ENCODE measurements around the gene MTA3. TPM values are rescaled to one million over a fixed set of nuclear protein-coding genes. Genes with fewer than 3 reads are reported as not detected.

The MTA3 gene
- polyA plus RNA-seq, 1 donor from 2014 or later, result 11.2 TPM

GRCh38 chr2:42767080-42767898, 198.9 kb downstream of the MTA3 start:
- H3K4me3 ChIP-seq (ENCODE audit: low read length), result no peak overlapping the region
- H3K9me3 ChIP-seq (ENCODE audit: low read length), result no peaks in the 10 kb centered on the region
- no peak overlapping the region for H3K27ac ChIP-seq (ENCODE audit: low read length)
- H3F3A ChIP-seq (ENCODE audit: insufficient read depth, low read length, poor library complexity, severe bottlenecking), result no peaks in the 10 kb centered on the region
- no peak overlapping the region for H3K4me2 ChIP-seq (ENCODE audit: low read length)
- TF ChIP-seq MXI1 (conservative IDR thresholded peaks at IDR 0.05; ENCODE audit: poor library complexity, severe bottlenecking), result no peak
- no peak for TF ChIP-seq POLR2AphosphoS5 (IDR thresholded peaks at IDR 0.05)
- TF ChIP-seq SMC3 (conservative IDR thresholded peaks at IDR 0.05; ENCODE audit: poor library complexity), result no peak
- TF ChIP-seq EZH2 (IDR thresholded peaks at IDR 0.05; ENCODE audit: borderline replicate concordance, insufficient read depth, low read length, poor library complexity, severe bottlenecking), result no peak
- no peak for TF ChIP-seq RAD21 (conservative IDR thresholded peaks at IDR 0.05)
- no peak for TF ChIP-seq EP300 (conservative IDR thresholded peaks at IDR 0.05; ENCODE audit: poor library complexity, severe bottlenecking)
- no peak for TF ChIP-seq CTCF (IDR thresholded peaks at IDR 0.05; ENCODE audit: poor library complexity, severe bottlenecking)
- no peak for TF ChIP-seq REST (IDR thresholded peaks at IDR 0.05; ENCODE audit: borderline replicate concordance)
- no peak for TF ChIP-seq TAF1 (IDR thresholded peaks at IDR 0.05; ENCODE audit: low read depth)
- H3K36me3 ChIP-seq (ENCODE audit: insufficient read depth, low read length), result no peaks in the 10 kb centered on the region
- H3K79me2 ChIP-seq (replicated peaks; ENCODE audit: insufficient read depth, low read length), result no peaks in the 10 kb centered on the region
- H2AFZ ChIP-seq (ENCODE audit: low read depth, low read length), result no peak overlapping the region
- H4K20me1 ChIP-seq (ENCODE audit: insufficient read depth), result no peaks in the 10 kb centered on the region
- H3K9ac ChIP-seq (ENCODE audit: low read length), result no peak overlapping the region
- H3K9me2 ChIP-seq (ENCODE audit: insufficient read depth, low read length), result no peaks in the 10 kb centered on the region
- H3K27me3 ChIP-seq (ENCODE audit: insufficient read depth, low read depth, low read length), result no peaks in the 10 kb centered on the region

GRCh38 chr2:42767899-42768705, 199.7 kb downstream of the MTA3 start:
- Histone ChIP-seq H3K36me3 (ENCODE audit: insufficient read depth, low read length) (no peaks in the 10 kb centered on the region), H2AFZ (ENCODE audit: low read depth, low read length) (no peak overlapping the region), H3K27me3 (ENCODE audit: insufficient read depth, low read depth, low read length) (no peaks in the 10 kb centered on the region), H3K79me2 (replicated peaks; ENCODE audit: insufficient read depth, low read length) (no peaks in the 10 kb centered on the region), H3K9me2 (ENCODE audit: insufficient read depth, low read length) (no peaks in the 10 kb centered on the region), H3K9me3 (ENCODE audit: low read length) (no peaks in the 10 kb centered on the region), H3K9ac (ENCODE audit: low read length) (no peak overlapping the region), H3F3A (ENCODE audit: insufficient read depth, low read length, poor library complexity, severe bottlenecking) (no peaks in the 10 kb centered on the region), H3K4me3 (ENCODE audit: low read length) (no peak overlapping the region), H3K27ac (ENCODE audit: low read length) (no peak overlapping the region), H4K20me1 (ENCODE audit: insufficient read depth) (no peaks in the 10 kb centered on the region), H3K4me2 (ENCODE audit: low read length) (no peak overlapping the region)
- TF ChIP-seq EP300 (conservative IDR thresholded peaks at IDR 0.05; ENCODE audit: poor library complexity, severe bottlenecking) (no peak), POLR2AphosphoS5 (IDR thresholded peaks at IDR 0.05) (no peak), TAF1 (IDR thresholded peaks at IDR 0.05; ENCODE audit: low read depth) (no peak), MXI1 (conservative IDR thresholded peaks at IDR 0.05; ENCODE audit: poor library complexity, severe bottlenecking) (no peak), REST (IDR thresholded peaks at IDR 0.05; ENCODE audit: borderline replicate concordance) (no peak), EZH2 (IDR thresholded peaks at IDR 0.05; ENCODE audit: borderline replicate concordance, insufficient read depth, low read length, poor library complexity, severe bottlenecking) (no peak), CTCF (IDR thresholded peaks at IDR 0.05; ENCODE audit: poor library complexity, severe bottlenecking) (no peak), RAD21 (conservative IDR thresholded peaks at IDR 0.05) (no peak), SMC3 (conservative IDR thresholded peaks at IDR 0.05; ENCODE audit: poor library complexity) (no peak)

Data from neural cell (in vitro differentiated cells).